AG04449 (cell line): ENCODE results near the gene CHRNB1.

Experiments used
- CTCF ChIA-PET: fragments of 350-600 bp; formaldehyde crosslinking; extraction: SDS; loops from one replicate; lab custom pipeline; 2021; ENCODE audit warnings: antibody characterized with exemption; lab: Yijun Ruan, JAX
- POLR2A ChIA-PET: fragments of 400-600, 350-600 bp; formaldehyde crosslinking; extraction: SDS; loops from one replicate; lab custom pipeline; 2020; ENCODE audit warnings: antibody characterized with exemption, inconsistent platforms; lab: Yijun Ruan, JAX
- DNase-seq: peaks from one replicate; pipeline ENCODE4 v3.0.0-alpha.2; 2010; ENCODE audit warnings: low read depth, low spot score
- H3K4me3 ChIP-seq: 2 replicates; pipeline ENCODE4 v1.5.1; 2011; ENCODE audit warnings: low read depth, mild to moderate bottlenecking, control low read depth, low read length
- CTCF ChIP-seq: IDR thresholded peaks from one replicate; pipeline ENCODE4 v1.5.1; 2011; ENCODE audit warnings: mild to moderate bottlenecking, moderate library complexity, low read length, control low read depth, inconsistent platforms; ENCODE audit not compliant: insufficient read depth; ENCODE audit errors: missing control alignments

The CHRNB1 gene

GRCh38 chr17:7432296-7432695 is 12.6 kb upstream of the CHRNB1 start:
- ChIA-PET CTCF (interaction anchor here (0.8 to 1.9 kb wide), 2 partner anchors 77 to 129 kb away, joined by 3 to 7 read pairs; partner anchors contain the start of genes SENP3 and TMEM95), POLR2A (no interaction called here)
- DNase-seq = no peak
- TF ChIP-seq CTCF = no peak
- H3K4me3 ChIP-seq = no peak overlapping the region

- ChIA-PET CTCF (interaction anchor here (1.1 to 5.3 kb wide), 24 partner anchors 11 to 158 kb away, joined by 3 to 62 read pairs (median 6); partner anchors contain the start of genes CHRNB1, NLGN2, PLSCR3 and SENP3), POLR2A (interaction anchor here (0.5 to 2.9 kb wide), 7 partner anchors 22 to 49 kb away, joined by 3 to 19 read pairs (median 4); partner anchors contain the start of genes PLSCR3, POLR2A, TMEM256 and ZBTB4)
- DNase-seq = no peak
- peak overlapping the region; percentile 56 for H3K4me3 ChIP-seq
- no peak for TF ChIP-seq CTCF
Measured at GRCh38 chr17:7435676-7436555, 8.9 kb upstream of the CHRNB1 start.

GRCh38 chr17:7436556-7437368 is 8.1 kb upstream of the CHRNB1 start:
- POLR2A ChIA-PET = interaction anchor here (0.5 to 2.9 kb wide), 8 partner anchors 8 to 54 kb away, joined by 3 to 19 read pairs (median 4); partner anchors contain the start of genes PLSCR3, POLR2A, SPEM3 and TMEM256
- no peak for DNase-seq
- CTCF ChIA-PET = interaction anchor here (0.6 to 5.3 kb wide), 36 partner anchors 11 to 391 kb away, joined by 3 to 62 read pairs (median 5); partner anchors contain the start of genes CHRNB1, NLGN2, PLSCR3 and SENP3
- peak overlapping the region; percentile 56 for H3K4me3 ChIP-seq
- TF ChIP-seq CTCF = peak; percentile 76

GRCh38 chr17:7437369-7437863 is 7.4 kb upstream of the CHRNB1 start:
- ChIA-PET CTCF (interaction anchor here (0.6 to 5.3 kb wide), 31 partner anchors 10 to 392 kb away, joined by 3 to 62 read pairs (median 6); partner anchors contain the start of genes CHRNB1, NLGN2, PLSCR3 and SENP3), POLR2A (interaction anchor here (0.7 to 2.9 kb wide), 5 partner anchors 9 to 47 kb away, joined by 3 to 19 read pairs (median 5); partner anchors contain the start of genes POLR2A, SPEM3 and ZBTB4)
- no peak for DNase-seq
- peak overlapping the region; percentile 45 for H3K4me3 ChIP-seq
- TF ChIP-seq CTCF = no peak

GRCh38 chr17:7437950-7438614 is 6.8 kb upstream of the CHRNB1 start:
- ChIA-PET POLR2A (interaction anchor here (1.3 to 1.8 kb wide), 2 partner anchors 42 to 46 kb away, joined by 5 to 6 read pairs; partner anchors contain the start of genes POLR2A and ZBTB4), CTCF (interaction anchor here (0.9 to 5.3 kb wide), 8 partner anchors 10 to 123 kb away, joined by 3 to 62 read pairs (median 6); partner anchors contain the start of genes CHRNB1, SLC35G6, SPEM1 and TMEM95)
- no peak for DNase-seq
- peak overlapping the region; percentile 47 for H3K4me3 ChIP-seq
- no peak for TF ChIP-seq CTCF
